Liver (tissue), 9 donors: Measurements from ENCODE around the gene KIF26B. TPM values are rescaled to one million over a fixed set of nuclear protein-coding genes. Genes with fewer than 3 reads are reported as not detected.

Experiments
- DNase-seq: peaks from one replicate; pipeline ENCODE4 v3.0.0-alpha.2; 2017; ENCODE audit warnings: low spot score
- H3K27ac ChIP-seq, 2 donors: one replicate each; pipeline ENCODE4 v1.7.0; 2013; ENCODE audit warnings: inconsistent platforms in 2 of 2, low read length in 2 of 2, control low read depth in 1 of 2, low read depth in 1 of 2, mild to moderate bottlenecking in 1 of 2
- H3K27me3 ChIP-seq, 4 donors: one replicate each; pipeline versions ENCODE4 v1.6.1 to v1.7.0; 2013; ENCODE audit warnings: low read length in 3 of 4, inconsistent platforms in 1 of 4, mild to moderate bottlenecking in 1 of 4, moderate library complexity in 1 of 4; ENCODE audit not compliant: control insufficient read depth in 4 of 4, insufficient read depth in 4 of 4
- H3K36me3 ChIP-seq, 4 donors: one replicate each; pipeline versions ENCODE4 v1.6.1 to v1.7.0; 2013; ENCODE audit warnings: low read length in 3 of 4, mild to moderate bottlenecking in 3 of 4, low read depth in 1 of 4, moderate library complexity in 1 of 4; ENCODE audit not compliant: control insufficient read depth in 4 of 4, insufficient read depth in 3 of 4
- H3K4me1 ChIP-seq, 4 donors: one replicate each; pipeline versions ENCODE4 v1.6.1 to v1.7.0; 2013; ENCODE audit warnings: low read length in 3 of 4, mild to moderate bottlenecking in 3 of 4, moderate library complexity in 1 of 4; ENCODE audit not compliant: control insufficient read depth in 4 of 4, insufficient read depth in 4 of 4
- H3K4me3 ChIP-seq, 3 donors: one replicate each; pipeline versions ENCODE4 v1.6.1 to v1.7.0; 2013; ENCODE audit warnings: low read length in 3 of 3, control low read depth in 1 of 3, low read depth in 1 of 3, mild to moderate bottlenecking in 1 of 3
- H3K9ac ChIP-seq, 2 donors: one replicate each; pipeline ENCODE4 v1.7.0; 2013; ENCODE audit warnings: low read length in 2 of 2, mild to moderate bottlenecking in 2 of 2, moderate library complexity in 2 of 2, control low read depth in 1 of 2, low read depth in 1 of 2
- H3K9me3 ChIP-seq, 4 donors: one replicate each; pipeline versions ENCODE4 v1.6.1 to v1.7.0; 2013; ENCODE audit warnings: low read length in 3 of 4; ENCODE audit not compliant: control insufficient read depth in 4 of 4
- EGR1 ChIP-seq, 2 donors: IDR thresholded peaks; 2 replicates each; pipeline ENCODE4 v1.6.1; 2016 to 2018; ENCODE audit warnings: antibody characterized with exemption in 2 of 2, low read depth in 2 of 2
- FOXA1 ChIP-seq: IDR thresholded peaks from 2 replicates; pipeline ENCODE4 v1.6.1; 2016; ENCODE audit warnings: antibody characterized with exemption
- FOXA2 ChIP-seq: IDR thresholded peaks from 2 replicates; pipeline ENCODE4 v1.6.1; 2016; ENCODE audit warnings: antibody characterized with exemption
- GABPA ChIP-seq, 2 donors: IDR thresholded peaks in 1 of 2; conservative IDR thresholded peaks in 1 of 2; 2 replicates each; pipeline ENCODE4 v1.6.1; 2016; ENCODE audit warnings: antibody characterized with exemption in 2 of 2, mild to moderate bottlenecking in 1 of 2, moderate library complexity in 1 of 2
- HNF4A ChIP-seq, 2 donors: conservative IDR thresholded peaks; 2 replicates each; pipeline ENCODE4 v1.6.1; 2016; ENCODE audit warnings: antibody characterized with exemption in 2 of 2, mild to moderate bottlenecking in 2 of 2
- HNF4G ChIP-seq: IDR thresholded peaks from 2 replicates; pipeline ENCODE4 v1.6.1; 2016; ENCODE audit warnings: antibody characterized with exemption
- JUND ChIP-seq, 2 donors: IDR thresholded peaks; 2 replicates each; pipeline ENCODE4 v1.6.1; 2016; ENCODE audit warnings: antibody characterized with exemption in 2 of 2
- NR2F2 ChIP-seq: IDR thresholded peaks from 2 replicates; pipeline ENCODE4 v1.6.1; 2016; ENCODE audit warnings: antibody characterized with exemption
- RAD21 ChIP-seq, 2 donors: IDR thresholded peaks; 2 replicates each; pipeline ENCODE4 v1.6.1; 2016; ENCODE audit warnings: antibody characterized with exemption in 2 of 2, mild to moderate bottlenecking in 2 of 2
- RXRA ChIP-seq, 2 donors: IDR thresholded peaks; 2 replicates each; pipeline ENCODE4 v1.6.1; 2017 to 2018; ENCODE audit warnings: antibody characterized with exemption in 2 of 2, mild to moderate bottlenecking in 1 of 2
- SP1 ChIP-seq: IDR thresholded peaks from 2 replicates; pipeline ENCODE4 v1.6.1; 2018; ENCODE audit warnings: antibody characterized with exemption, mild to moderate bottlenecking
- TAF1 ChIP-seq: conservative IDR thresholded peaks from 2 replicates; pipeline ENCODE4 v1.6.1; 2016; ENCODE audit warnings: antibody characterized with exemption, mild to moderate bottlenecking
- YY1 ChIP-seq: IDR thresholded peaks from 2 replicates; pipeline ENCODE4 v1.6.1; 2016; ENCODE audit warnings: antibody characterized with exemption, mild to moderate bottlenecking
- WGBS: extraction: QIAGEN DNeasy Blood & Tissue Kit; methylation state at CpG from one replicate; pipeline ENCODE4 v1.1.7; 2013; 5-methylcytosine and 5-hydroxymethylcytosine counted together
- polyA plus RNA-seq, 2 donors: library from polyadenylated mRNA; stranded (reverse) in 1 of 2; unstranded in 1 of 2; fragments of 200-250 nt in 1 of 2; fragments of >200 nt in 1 of 2; fragmentation: Nextera tagmentation in 1 of 2; extraction: Ambion mirVana in 1 of 2; gene quantifications; one replicate each; pipeline versions ENCODE4 v1.2.1 to v1.2.3, GENCODE V29; 2013 to 2015
- total RNA-seq, 2 donors: library from RNA; depleted of rRNA; stranded (reverse); fragments of >200 nt; gene quantifications; one replicate each; pipeline ENCODE4 v1.2.3, GENCODE V29; 2014
- TF ChIP-seq, protein P1 (sequence below): IDR thresholded peaks from 2 replicates; pipeline ENCODE4 v1.6.1; 2016; ENCODE audit warnings: antibody characterized with exemption, mild to moderate bottlenecking
- TF ChIP-seq, protein P2 (sequence below): IDR thresholded peaks from 2 replicates; pipeline ENCODE4 v1.6.1; 2016; ENCODE audit warnings: antibody characterized with exemption
- TF ChIP-seq, protein P3 (sequence below): IDR thresholded peaks from 2 replicates; pipeline ENCODE4 v1.6.1; 2016; ENCODE audit warnings: antibody characterized with exemption
- TF ChIP-seq, protein P4 (sequence below): IDR thresholded peaks from 2 replicates; pipeline ENCODE4 v1.6.1; 2016; ENCODE audit warnings: antibody characterized with exemption
- donor health status: healthy.
- donor health status: healthy.
- donor health status: healthy.
- donor health status: healthy.
- donor health status: healthy.

Gene KIF26B
- total and polyA plus RNA-seq, 4 donors = 0.10 to 1.7 (median 0.34) TPM

DNA sequence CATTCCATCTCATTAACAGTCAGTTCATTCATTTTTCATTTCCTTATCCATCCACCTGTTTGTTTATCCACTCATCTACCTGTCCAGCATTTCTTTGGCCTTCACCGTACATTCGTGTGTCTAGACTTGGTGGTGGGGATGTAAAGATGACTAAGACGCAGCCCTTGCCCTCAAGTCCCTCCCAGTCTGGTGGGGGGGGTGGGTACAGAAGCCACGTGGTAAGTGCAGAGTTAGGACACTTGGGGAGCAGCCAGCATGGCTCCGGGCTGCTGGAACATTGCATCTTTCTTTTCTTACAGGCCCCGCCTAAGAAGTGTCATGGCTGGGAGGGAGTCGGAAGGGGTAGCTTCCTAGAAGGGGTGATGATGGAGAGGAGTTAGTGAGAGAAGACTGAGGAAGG, 17.2 kb downstream of the KIF26B start:
- no peak for TF ChIP-seq JUND (IDR thresholded peaks at IDR 0.05)
- no peak for TF ChIP-seq EGR1 (IDR thresholded peaks at IDR 0.05; ENCODE audit: low read depth in 2 of 2)
- no peak for TF ChIP-seq NR2F2
- H3K36me3 ChIP-seq = no peaks in the 10 kb centered on the region
- peaks cover 0 to 4% (median 0%) of the 10 kb centered on the region in 4 donors for H3K4me1 ChIP-seq
- no peak for DNase-seq
- WGBS = 69% methylated on average over 7 of the region's 7 CpGs
- H3K9me3 ChIP-seq = no peaks in the 10 kb centered on the region
- no peak overlapping the region for H3K4me3 ChIP-seq
- no peak overlapping the region for H3K27ac ChIP-seq
- no peaks in the 10 kb centered on the region for H3K27me3 ChIP-seq
- H3K9ac ChIP-seq = no peak overlapping the region

DNA sequence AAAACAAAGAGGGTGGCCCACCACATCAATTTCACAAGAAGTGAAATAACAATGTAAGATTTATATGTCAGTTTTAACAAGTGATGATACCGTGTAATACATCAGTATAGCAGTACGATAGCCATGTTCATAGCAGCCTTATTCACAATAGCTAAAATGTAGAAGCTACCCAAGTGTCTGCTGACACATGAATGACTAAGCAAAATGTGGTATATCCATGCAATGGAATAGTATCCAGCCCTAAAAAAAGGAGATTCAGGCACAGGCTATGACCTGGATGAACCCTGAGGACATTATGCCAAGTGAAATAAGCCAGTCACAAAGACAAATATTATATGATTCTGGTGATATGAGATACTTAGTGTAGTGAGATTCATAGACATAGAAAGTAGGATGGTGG, 18.0 kb downstream of the KIF26B start:
- H3K27me3 ChIP-seq = no peaks in the 10 kb centered on the region
- no peak overlapping the region for H3K4me3 ChIP-seq
- H3K4me1 ChIP-seq = peaks cover 0 to 4% (median 0%) of the 10 kb centered on the region in 4 donors
- TF ChIP-seq FOXA2 (no peak), JUND (IDR thresholded peaks at IDR 0.05) (no peak), EGR1 (IDR thresholded peaks at IDR 0.05; ENCODE audit: low read depth in 2 of 2) (no peak), GABPA (IDR thresholded peaks at IDR 0.05 in 1 of 2, conservative IDR thresholded peaks at IDR 0.05 in 1 of 2) (no peak), RXRA (IDR thresholded peaks at IDR 0.05) (no peak), NR2F2 (no peak), HNF4G (no peak), HNF4A (conservative IDR thresholded peaks at IDR 0.05) (no peak), SP1 (no peak), YY1 (no peak)
- TF ChIP-seq, protein P1, sequence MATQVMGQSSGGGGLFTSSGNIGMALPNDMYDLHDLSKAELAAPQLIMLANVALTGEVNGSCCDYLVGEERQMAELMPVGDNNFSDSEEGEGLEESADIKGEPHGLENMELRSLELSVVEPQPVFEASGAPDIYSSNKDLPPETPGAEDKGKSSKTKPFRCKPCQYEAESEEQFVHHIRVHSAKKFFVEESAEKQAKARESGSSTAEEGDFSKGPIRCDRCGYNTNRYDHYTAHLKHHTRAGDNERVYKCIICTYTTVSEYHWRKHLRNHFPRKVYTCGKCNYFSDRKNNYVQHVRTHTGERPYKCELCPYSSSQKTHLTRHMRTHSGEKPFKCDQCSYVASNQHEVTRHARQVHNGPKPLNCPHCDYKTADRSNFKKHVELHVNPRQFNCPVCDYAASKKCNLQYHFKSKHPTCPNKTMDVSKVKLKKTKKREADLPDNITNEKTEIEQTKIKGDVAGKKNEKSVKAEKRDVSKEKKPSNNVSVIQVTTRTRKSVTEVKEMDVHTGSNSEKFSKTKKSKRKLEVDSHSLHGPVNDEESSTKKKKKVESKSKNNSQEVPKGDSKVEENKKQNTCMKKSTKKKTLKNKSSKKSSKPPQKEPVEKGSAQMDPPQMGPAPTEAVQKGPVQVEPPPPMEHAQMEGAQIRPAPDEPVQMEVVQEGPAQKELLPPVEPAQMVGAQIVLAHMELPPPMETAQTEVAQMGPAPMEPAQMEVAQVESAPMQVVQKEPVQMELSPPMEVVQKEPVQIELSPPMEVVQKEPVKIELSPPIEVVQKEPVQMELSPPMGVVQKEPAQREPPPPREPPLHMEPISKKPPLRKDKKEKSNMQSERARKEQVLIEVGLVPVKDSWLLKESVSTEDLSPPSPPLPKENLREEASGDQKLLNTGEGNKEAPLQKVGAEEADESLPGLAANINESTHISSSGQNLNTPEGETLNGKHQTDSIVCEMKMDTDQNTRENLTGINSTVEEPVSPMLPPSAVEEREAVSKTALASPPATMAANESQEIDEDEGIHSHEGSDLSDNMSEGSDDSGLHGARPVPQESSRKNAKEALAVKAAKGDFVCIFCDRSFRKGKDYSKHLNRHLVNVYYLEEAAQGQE = no peak
- TF ChIP-seq, protein P2, sequence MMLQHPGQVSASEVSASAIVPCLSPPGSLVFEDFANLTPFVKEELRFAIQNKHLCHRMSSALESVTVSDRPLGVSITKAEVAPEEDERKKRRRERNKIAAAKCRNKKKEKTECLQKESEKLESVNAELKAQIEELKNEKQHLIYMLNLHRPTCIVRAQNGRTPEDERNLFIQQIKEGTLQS = no peak
- no peak overlapping the region for H3K27ac ChIP-seq
- DNase-seq = no peak
- no peak overlapping the region for H3K9ac ChIP-seq
- 96% methylated on average over 2 of the region's 2 CpGs for WGBS
- no peaks in the 10 kb centered on the region for H3K9me3 ChIP-seq
- no peaks in the 10 kb centered on the region for H3K36me3 ChIP-seq

DNA sequence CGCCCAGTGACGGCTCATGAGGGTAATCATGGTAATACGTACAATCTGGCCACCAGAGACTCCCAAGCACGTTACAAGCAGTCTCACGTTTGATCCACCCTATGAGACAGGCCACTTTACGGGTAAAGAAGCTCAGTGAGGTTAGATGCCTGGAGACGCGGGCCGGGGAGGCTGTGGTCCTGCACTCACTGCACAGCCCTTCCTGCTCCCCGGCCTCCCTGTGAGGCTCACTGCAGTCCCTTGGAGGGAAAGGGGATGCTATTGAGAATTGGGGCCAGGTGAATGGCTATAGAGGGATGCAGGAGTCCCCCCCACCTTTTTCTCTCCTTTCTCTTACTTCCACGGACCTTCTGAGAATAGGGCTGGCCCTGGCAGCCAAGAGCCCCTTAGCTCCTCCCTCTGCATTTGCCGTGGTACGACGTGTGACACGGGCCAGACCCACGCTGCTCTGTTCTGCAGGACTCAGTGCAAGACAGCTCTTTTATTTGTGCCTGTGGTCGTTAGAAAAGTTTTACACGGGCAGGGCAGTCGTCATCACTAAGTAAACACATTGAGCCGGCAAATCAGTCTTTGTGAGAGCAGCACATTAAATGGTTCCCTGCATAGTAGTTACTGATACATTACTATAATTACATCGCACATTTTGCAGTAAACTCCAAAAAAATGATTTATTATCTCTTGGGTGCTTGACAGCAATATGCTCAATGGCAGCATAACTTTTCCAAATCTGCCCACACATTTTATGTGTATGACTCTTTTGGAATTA, 18.8 kb downstream of the KIF26B start:
- no peaks in the 10 kb centered on the region for H3K9me3 ChIP-seq
- DNase-seq = no peak
- H3K36me3 ChIP-seq = no peaks in the 10 kb centered on the region
- 64% methylated on average over 21 of the region's 21 CpGs for WGBS
- TF ChIP-seq JUND (IDR thresholded peaks at IDR 0.05) (no peak), EGR1 (IDR thresholded peaks at IDR 0.05; ENCODE audit: low read depth in 2 of 2) (no peak), NR2F2 (no peak), RXRA (IDR thresholded peaks at IDR 0.05) (no peak), HNF4G (no peak), FOXA1 (no peak), RAD21 (IDR thresholded peaks at IDR 0.05) (no peak), SP1 (no peak), TAF1 (no peak)
- TF ChIP-seq, protein P3, sequence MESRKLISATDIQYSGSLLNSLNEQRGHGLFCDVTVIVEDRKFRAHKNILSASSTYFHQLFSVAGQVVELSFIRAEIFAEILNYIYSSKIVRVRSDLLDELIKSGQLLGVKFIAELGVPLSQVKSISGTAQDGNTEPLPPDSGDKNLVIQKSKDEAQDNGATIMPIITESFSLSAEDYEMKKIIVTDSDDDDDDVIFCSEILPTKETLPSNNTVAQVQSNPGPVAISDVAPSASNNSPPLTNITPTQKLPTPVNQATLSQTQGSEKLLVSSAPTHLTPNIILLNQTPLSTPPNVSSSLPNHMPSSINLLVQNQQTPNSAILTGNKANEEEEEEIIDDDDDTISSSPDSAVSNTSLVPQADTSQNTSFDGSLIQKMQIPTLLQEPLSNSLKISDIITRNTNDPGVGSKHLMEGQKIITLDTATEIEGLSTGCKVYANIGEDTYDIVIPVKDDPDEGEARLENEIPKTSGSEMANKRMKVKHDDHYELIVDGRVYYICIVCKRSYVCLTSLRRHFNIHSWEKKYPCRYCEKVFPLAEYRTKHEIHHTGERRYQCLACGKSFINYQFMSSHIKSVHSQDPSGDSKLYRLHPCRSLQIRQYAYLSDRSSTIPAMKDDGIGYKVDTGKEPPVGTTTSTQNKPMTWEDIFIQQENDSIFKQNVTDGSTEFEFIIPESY = no peak
- TF ChIP-seq, protein P4, sequence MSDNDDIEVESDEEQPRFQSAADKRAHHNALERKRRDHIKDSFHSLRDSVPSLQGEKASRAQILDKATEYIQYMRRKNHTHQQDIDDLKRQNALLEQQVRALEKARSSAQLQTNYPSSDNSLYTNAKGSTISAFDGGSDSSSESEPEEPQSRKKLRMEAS = no peak
- TF ChIP-seq, protein P2 = no peak
- H3K4me1 ChIP-seq = peaks cover 0 to 4% (median 0%) of the 10 kb centered on the region in 4 donors
- no peak overlapping the region for H3K27ac ChIP-seq
- no peak overlapping the region for H3K9ac ChIP-seq
- H3K27me3 ChIP-seq = no peaks in the 10 kb centered on the region
- no peak overlapping the region for H3K4me3 ChIP-seq
